Measurements from ENCODE around the gene COL5A3.

The COL5A3 gene

DNA sequence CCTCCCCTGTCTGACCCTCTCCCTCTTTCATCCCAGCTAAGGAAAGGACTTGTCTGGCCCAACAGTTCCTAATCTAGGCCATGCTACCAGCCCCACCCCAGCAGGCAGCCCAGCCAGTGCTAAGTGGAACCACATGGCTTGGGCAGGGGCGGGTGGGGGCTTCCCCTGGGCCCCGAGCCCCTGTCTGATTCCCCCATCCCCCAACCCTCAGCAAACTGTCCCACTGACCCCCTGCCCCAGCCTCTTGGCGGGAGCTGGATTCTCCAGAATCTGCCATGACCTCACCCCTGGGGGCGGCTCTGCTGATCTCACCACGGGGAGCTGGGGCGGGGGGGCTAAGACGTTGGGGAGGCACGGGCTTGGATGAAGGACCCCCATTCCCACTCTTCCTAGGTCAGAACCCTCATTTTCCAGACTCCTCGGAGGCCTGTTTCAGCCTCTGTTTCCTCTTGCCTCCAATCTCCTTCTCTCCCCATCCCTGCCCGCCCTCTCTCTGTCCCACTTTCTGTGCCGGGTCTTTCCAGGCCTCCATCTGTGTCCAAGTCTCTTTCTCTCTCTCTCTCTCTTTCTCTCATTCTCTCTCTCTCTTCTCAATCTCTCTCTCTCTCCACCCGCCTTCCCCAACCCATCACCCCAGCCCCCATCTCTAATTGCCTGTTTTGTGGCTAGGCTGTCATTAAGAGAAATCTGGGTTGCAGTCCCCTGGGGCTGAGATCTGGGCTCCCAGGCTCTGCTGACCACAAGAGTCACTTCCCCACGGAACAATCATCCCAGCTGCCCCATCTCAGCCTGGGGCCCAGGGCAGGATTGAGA is 2.7 kb downstream of the COL5A3 start:
- no peak for TF ChIP-seq CTCF (IDR thresholded peaks at IDR 0.05; ENCODE audit: low read depth, low read length)

DNA sequence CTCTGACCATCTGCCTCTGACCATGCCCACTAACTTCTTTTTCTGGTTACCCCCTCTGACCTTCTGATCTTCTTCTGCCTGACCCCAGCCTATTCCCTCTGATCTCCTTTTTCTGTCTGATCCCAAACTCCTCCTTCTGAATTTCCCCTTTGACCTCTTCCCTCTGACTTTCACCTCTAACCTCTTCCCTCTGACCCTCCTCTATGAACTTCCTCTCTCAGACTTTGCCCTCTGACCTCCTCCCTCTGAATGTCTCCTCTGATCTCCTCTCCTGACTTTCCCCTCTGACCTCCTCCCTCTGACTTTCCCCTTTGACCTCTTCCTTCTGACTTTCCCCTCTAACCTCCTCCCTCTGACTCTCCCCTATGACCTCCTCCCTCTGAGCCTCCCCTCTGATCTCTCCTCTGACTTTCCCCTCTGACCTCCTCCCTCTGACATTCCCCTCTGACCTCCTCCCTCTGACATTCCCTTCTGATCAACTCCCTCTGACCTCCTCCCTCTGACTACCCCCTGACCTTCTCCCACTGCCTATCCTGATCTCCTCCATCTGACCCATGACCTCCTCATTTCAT is 3.5 kb downstream of the COL5A3 start:
- no peak overlapping the region for H3K4me3 ChIP-seq (ENCODE audit: low read depth, low read length)
- no peak for DNase-seq (ENCODE audit: low read depth, low spot score)
- in situ Hi-C loops (cut with HindIII; ENCODE audit: low sequenced_read_pairs), result no loop called here
- TF ChIP-seq CTCF (IDR thresholded peaks at IDR 0.05; ENCODE audit: low read depth, low read length), result no peak

More for the DNA sequence above, 2.7 kb downstream of the COL5A3 start:
- in situ Hi-C loops (cut with HindIII; ENCODE audit: low sequenced_read_pairs), result no loop called here
- DNase-seq (ENCODE audit: low read depth, low spot score), result peak; percentile 50
- H3K4me3 ChIP-seq (ENCODE audit: low read depth, low read length), result no peak overlapping the region

- TF ChIP-seq CTCF (IDR thresholded peaks at IDR 0.05; ENCODE audit: low read depth, low read length), result no peak
- in situ Hi-C loops (cut with HindIII; ENCODE audit: low sequenced_read_pairs), result no loop called here
- peak; percentile 49 for DNase-seq (ENCODE audit: low read depth, low spot score)
- no peak overlapping the region for H3K4me3 ChIP-seq (ENCODE audit: low read depth, low read length)
Observed at GRCh38 chr19:10006335-10006708, 4.0 kb downstream of the COL5A3 start.

DNA sequence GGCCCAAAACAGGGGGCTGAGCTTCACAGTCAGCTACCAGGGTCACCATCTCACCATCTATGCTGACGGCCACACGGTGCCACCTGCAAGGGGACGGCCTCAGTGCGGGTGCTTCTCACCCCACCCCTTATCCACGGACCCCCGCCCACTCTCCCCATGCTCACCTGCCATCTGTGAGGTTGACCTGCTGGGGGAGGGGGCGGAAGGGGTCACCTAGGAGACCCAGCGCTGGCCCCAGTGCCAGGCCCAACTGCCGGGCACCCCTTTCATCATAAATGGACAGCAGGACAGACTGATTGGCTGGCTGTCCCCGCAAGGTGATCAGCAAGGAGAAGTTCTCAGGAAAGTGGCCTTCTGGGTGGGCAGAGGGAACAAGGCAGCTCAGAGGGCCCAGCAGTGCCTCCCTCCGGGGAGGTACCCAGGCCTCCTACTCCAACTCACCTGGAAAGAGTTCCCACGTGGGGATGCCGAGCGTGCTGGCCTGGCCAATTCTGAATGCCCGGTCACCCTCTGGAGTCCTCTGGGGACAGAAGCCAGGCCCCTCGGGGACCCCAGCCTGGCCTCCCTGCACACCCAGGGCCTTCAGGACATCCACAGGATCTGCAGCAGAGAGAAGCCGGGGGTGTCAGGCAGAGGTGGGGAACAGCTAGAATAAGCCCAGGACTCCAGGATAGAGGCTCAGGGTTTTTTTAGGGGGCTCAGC is 4.5 kb downstream of the COL5A3 start:
- no peak overlapping the region for H3K4me3 ChIP-seq (ENCODE audit: low read depth, low read length)
- in situ Hi-C loops (cut with HindIII; ENCODE audit: low sequenced_read_pairs), result no loop called here
- TF ChIP-seq CTCF (IDR thresholded peaks at IDR 0.05; ENCODE audit: low read depth, low read length), result no peak
- DNase-seq (ENCODE audit: low read depth, low spot score), result no peak

DNA sequence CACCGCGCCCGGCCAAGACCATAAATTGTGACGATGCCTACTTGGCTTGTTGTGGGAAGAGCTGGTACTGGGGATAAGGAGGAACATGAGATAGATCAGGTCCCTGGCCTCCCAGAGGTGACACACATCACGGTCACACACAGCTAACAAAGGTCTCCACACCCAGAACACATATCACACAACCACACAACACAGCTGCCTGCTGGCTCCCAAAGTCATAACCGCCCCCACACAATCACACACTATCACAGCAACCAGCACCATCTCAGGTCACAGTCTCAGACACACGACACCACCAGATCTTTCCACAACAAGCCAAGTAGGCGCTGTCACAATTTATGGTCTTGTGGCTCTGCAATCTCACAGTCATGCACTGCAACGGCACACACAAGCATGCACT is 5.7 kb downstream of the COL5A3 start:
- DNase-seq (ENCODE audit: low read depth, low spot score), result no peak
- TF ChIP-seq CTCF (IDR thresholded peaks at IDR 0.05; ENCODE audit: low read depth, low read length), result no peak
- no peak overlapping the region for H3K4me3 ChIP-seq (ENCODE audit: low read depth, low read length)
- in situ Hi-C loops (cut with HindIII; ENCODE audit: low sequenced_read_pairs), result no loop called here

DNA sequence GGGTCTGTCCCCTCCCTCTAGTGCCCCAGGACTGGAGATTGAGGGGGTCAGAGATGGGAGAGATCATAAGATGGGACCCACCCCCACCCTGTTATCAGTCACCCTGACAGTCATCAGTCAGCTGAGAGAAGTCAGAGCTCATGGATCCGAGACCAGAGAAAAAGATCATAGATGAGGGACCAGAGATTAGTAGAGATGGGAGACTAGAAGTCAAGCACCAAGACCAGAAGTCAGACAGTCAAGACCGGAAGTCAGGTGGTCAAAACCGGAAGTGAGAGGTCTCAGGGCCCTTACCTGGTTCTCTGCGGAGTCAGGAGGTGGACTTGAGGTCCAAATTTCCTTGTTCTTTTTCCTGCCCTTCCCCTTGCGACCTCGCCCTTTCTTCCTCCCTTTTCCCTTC is 7.0 kb downstream of the COL5A3 start:
- in situ Hi-C loops (cut with HindIII; ENCODE audit: low sequenced_read_pairs), result no loop called here
- H3K4me3 ChIP-seq (ENCODE audit: low read depth, low read length), result no peak overlapping the region
- TF ChIP-seq CTCF (IDR thresholded peaks at IDR 0.05; ENCODE audit: low read depth, low read length), result no peak

More for the DNA sequence above, 7.0 kb downstream of the COL5A3 start:
- no peak for DNase-seq (ENCODE audit: low read depth, low spot score)

Data from astrocyte of the spinal cord (primary cell).